ENCODE results near the gene DCD.

DCD gene

GRCh38 chr12:54629925-54630324 is 18.2 kb downstream of the DCD start:
- H3K27ac ChIP-seq (ENCODE audit: low read depth, low read length): no peak overlapping the region
- no peak overlapping the region for H3K9ac ChIP-seq (ENCODE audit: low read depth, low read length)
- H3K9me3 ChIP-seq (ENCODE audit: control insufficient read depth, insufficient read depth, low read length): peaks cover 11% of the 10 kb centered on the region; the same call in 1 of the 2 replicates
- H3K4me1 ChIP-seq (ENCODE audit: control insufficient read depth, insufficient read depth, low read length): no peaks in the 10 kb centered on the region
- no peaks in the 10 kb centered on the region for H3K27me3 ChIP-seq (ENCODE audit: control insufficient read depth, insufficient read depth, low read length)
- no peaks in the 10 kb centered on the region for H3K36me3 ChIP-seq (ENCODE audit: control insufficient read depth, insufficient read depth, low read length)
- no peak overlapping the region for H3K4me3 ChIP-seq (ENCODE audit: low read depth, low read length)

GRCh38 chr12:54628186-54628846 is 19.8 kb downstream of the DCD start:
- H3K9me3 ChIP-seq (ENCODE audit: control insufficient read depth, insufficient read depth, low read length): peaks cover 11% of the 10 kb centered on the region; the same call in 1 of the 2 replicates

GRCh38 chr12:54627304-54627703 is 20.9 kb downstream of the DCD start:
- H3K4me3 ChIP-seq (ENCODE audit: low read depth, low read length): no peak overlapping the region
- no peaks in the 10 kb centered on the region for H3K4me1 ChIP-seq (ENCODE audit: control insufficient read depth, insufficient read depth, low read length)
- no peak overlapping the region for H3K9ac ChIP-seq (ENCODE audit: low read depth, low read length)
- peaks cover 11% of the 10 kb centered on the region; the same call in 1 of the 2 replicates for H3K9me3 ChIP-seq (ENCODE audit: control insufficient read depth, insufficient read depth, low read length)
- H3K36me3 ChIP-seq (ENCODE audit: control insufficient read depth, insufficient read depth, low read length): no peaks in the 10 kb centered on the region
- no peak overlapping the region for H3K27ac ChIP-seq (ENCODE audit: low read depth, low read length)
- no peaks in the 10 kb centered on the region for H3K27me3 ChIP-seq (ENCODE audit: control insufficient read depth, insufficient read depth, low read length)

More at GRCh38 chr12:54628186-54628846, 19.8 kb downstream of the DCD start:
- Histone ChIP-seq H3K27ac (ENCODE audit: low read depth, low read length) (no peak overlapping the region), H3K4me1 (ENCODE audit: control insufficient read depth, insufficient read depth, low read length) (no peaks in the 10 kb centered on the region), H3K27me3 (ENCODE audit: control insufficient read depth, insufficient read depth, low read length) (no peaks in the 10 kb centered on the region), H3K36me3 (ENCODE audit: control insufficient read depth, insufficient read depth, low read length) (no peaks in the 10 kb centered on the region), H3K4me3 (ENCODE audit: low read depth, low read length) (no peak overlapping the region), H3K9ac (ENCODE audit: low read depth, low read length) (no peak overlapping the region)

- Histone ChIP-seq H3K4me1 (ENCODE audit: control insufficient read depth, insufficient read depth, low read length) (no peaks in the 10 kb centered on the region), H3K27ac (ENCODE audit: low read depth, low read length) (no peak overlapping the region), H3K36me3 (ENCODE audit: control insufficient read depth, insufficient read depth, low read length) (no peaks in the 10 kb centered on the region), H3K27me3 (ENCODE audit: control insufficient read depth, insufficient read depth, low read length) (no peaks in the 10 kb centered on the region), H3K4me3 (ENCODE audit: low read depth, low read length) (no peak overlapping the region), H3K9ac (ENCODE audit: low read depth, low read length) (no peak overlapping the region), H3K9me3 (ENCODE audit: control insufficient read depth, insufficient read depth, low read length) (peaks cover 11% of the 10 kb centered on the region; the same call in 1 of the 2 replicates)
Measured at GRCh38 chr12:54625598-54625997, 22.6 kb downstream of the DCD start.

- no peaks in the 10 kb centered on the region for H3K4me1 ChIP-seq (ENCODE audit: control insufficient read depth, insufficient read depth, low read length)
- no peak overlapping the region for H3K9ac ChIP-seq (ENCODE audit: low read depth, low read length)
- H3K4me3 ChIP-seq (ENCODE audit: low read depth, low read length): no peak overlapping the region
- no peaks in the 10 kb centered on the region for H3K36me3 ChIP-seq (ENCODE audit: control insufficient read depth, insufficient read depth, low read length)
- H3K27me3 ChIP-seq (ENCODE audit: control insufficient read depth, insufficient read depth, low read length): no peaks in the 10 kb centered on the region
- peaks cover 11% of the 10 kb centered on the region; the same call in 1 of the 2 replicates for H3K9me3 ChIP-seq (ENCODE audit: control insufficient read depth, insufficient read depth, low read length)
- H3K27ac ChIP-seq (ENCODE audit: low read depth, low read length): no peak overlapping the region
Measured at GRCh38 chr12:54624315-54625279, 23.6 kb downstream of the DCD start.

GRCh38 chr12:54622463-54623183 is 25.5 kb downstream of the DCD start:
- Histone ChIP-seq H3K36me3 (ENCODE audit: control insufficient read depth, insufficient read depth, low read length) (no peaks in the 10 kb centered on the region), H3K27me3 (ENCODE audit: control insufficient read depth, insufficient read depth, low read length) (peaks cover 4% of the 10 kb centered on the region; the same call in 1 of the 2 replicates), H3K4me1 (ENCODE audit: control insufficient read depth, insufficient read depth, low read length) (no peaks in the 10 kb centered on the region), H3K4me3 (ENCODE audit: low read depth, low read length) (no peak overlapping the region), H3K9ac (ENCODE audit: low read depth, low read length) (no peak overlapping the region), H3K9me3 (ENCODE audit: control insufficient read depth, insufficient read depth, low read length) (peaks cover 3% of the 10 kb centered on the region; the same call in 1 of the 2 replicates), H3K27ac (ENCODE audit: low read depth, low read length) (no peak overlapping the region)

GRCh38 chr12:54616933-54617680 is 31.1 kb downstream of the DCD start:
- Histone ChIP-seq H3K27ac (ENCODE audit: low read depth, low read length) (no peak overlapping the region), H3K9me3 (ENCODE audit: control insufficient read depth, insufficient read depth, low read length) (no peaks in the 10 kb centered on the region), H3K36me3 (ENCODE audit: control insufficient read depth, insufficient read depth, low read length) (no peaks in the 10 kb centered on the region), H3K4me3 (ENCODE audit: low read depth, low read length) (no peak overlapping the region), H3K9ac (ENCODE audit: low read depth, low read length) (no peak overlapping the region), H3K4me1 (ENCODE audit: control insufficient read depth, insufficient read depth, low read length) (no peaks in the 10 kb centered on the region), H3K27me3 (ENCODE audit: control insufficient read depth, insufficient read depth, low read length) (peaks cover 49% of the 10 kb centered on the region)

GRCh38 chr12:54612225-54612750 is 35.9 kb downstream of the DCD start:
- Histone ChIP-seq H3K9ac (ENCODE audit: low read depth, low read length) (no peak overlapping the region), H3K4me3 (ENCODE audit: low read depth, low read length) (no peak overlapping the region), H3K9me3 (ENCODE audit: control insufficient read depth, insufficient read depth, low read length) (no peaks in the 10 kb centered on the region), H3K4me1 (ENCODE audit: control insufficient read depth, insufficient read depth, low read length) (no peaks in the 10 kb centered on the region), H3K27me3 (ENCODE audit: control insufficient read depth, insufficient read depth, low read length) (peaks cover 92% of the 10 kb centered on the region), H3K27ac (ENCODE audit: low read depth, low read length) (no peak overlapping the region), H3K36me3 (ENCODE audit: control insufficient read depth, insufficient read depth, low read length) (no peaks in the 10 kb centered on the region)

- Histone ChIP-seq H3K27me3 (ENCODE audit: control insufficient read depth, insufficient read depth, low read length) (peaks cover 91% of the 10 kb centered on the region), H3K4me1 (ENCODE audit: control insufficient read depth, insufficient read depth, low read length) (no peaks in the 10 kb centered on the region), H3K36me3 (ENCODE audit: control insufficient read depth, insufficient read depth, low read length) (no peaks in the 10 kb centered on the region), H3K9ac (ENCODE audit: low read depth, low read length) (no peak overlapping the region), H3K4me3 (ENCODE audit: low read depth, low read length) (no peak overlapping the region), H3K27ac (ENCODE audit: low read depth, low read length) (no peak overlapping the region), H3K9me3 (ENCODE audit: control insufficient read depth, insufficient read depth, low read length) (no peaks in the 10 kb centered on the region)
Measured at GRCh38 chr12:54611715-54612149, 36.4 kb downstream of the DCD start.

- Histone ChIP-seq H3K4me3 (ENCODE audit: low read depth, low read length) (no peak overlapping the region), H3K9ac (ENCODE audit: low read depth, low read length) (no peak overlapping the region), H3K9me3 (ENCODE audit: control insufficient read depth, insufficient read depth, low read length) (no peaks in the 10 kb centered on the region), H3K27me3 (ENCODE audit: control insufficient read depth, insufficient read depth, low read length) (peaks cover 69% of the 10 kb centered on the region), H3K4me1 (ENCODE audit: control insufficient read depth, insufficient read depth, low read length) (no peaks in the 10 kb centered on the region), H3K36me3 (ENCODE audit: control insufficient read depth, insufficient read depth, low read length) (no peaks in the 10 kb centered on the region), H3K27ac (ENCODE audit: low read depth, low read length) (no peak overlapping the region)
Measured at GRCh38 chr12:54608769-54609168, 39.4 kb downstream of the DCD start.
